Upper lobe of left lung (tissue), 6 donors: Measurements from ENCODE around the gene PIP4K2C. TPM values are rescaled to one million over a fixed set of nuclear protein-coding genes. Genes with fewer than 3 reads are reported as not detected.
A peak's percentile ranks its signal among the peaks of the same experiment; 100 is the strongest.
"Not testable (repeated sequence)": the region's sequence is repeated elsewhere in the genome, so short reads cannot be mapped to it uniquely, and the experiment has no call there.

Source experiments
- ATAC-seq, 2 donors: fragments of 200-7000 bp; cut with Tn5 transposase; one replicate each; pipeline ENCODE4 v1.9.1; 2022; ENCODE audit warnings: mild to moderate bottlenecking in 2 of 2, moderate library complexity in 2 of 2; ENCODE audit not compliant: low FRiP score in 2 of 2
- DNase-seq, 2 donors: peaks; one replicate each; pipeline ENCODE4 v3.0.0-alpha.2; 2019 to 2020
- H3K27ac ChIP-seq, 4 donors: fragments of 200-600 bp; sonication (generic); one replicate each; pipeline ENCODE4 v1.5.1; 2016 to 2019
- H3K27me3 ChIP-seq, 4 donors: fragments of 200-600 bp; sonication (generic); one replicate each; pipeline ENCODE4 v1.5.1; 2017 to 2019
- H3K36me3 ChIP-seq, 4 donors: fragments of 200-600 bp; sonication (generic); one replicate each; pipeline ENCODE4 v1.5.1; 2016 to 2019
- H3K4me1 ChIP-seq, 4 donors: fragments of 200-600 bp; sonication (generic); one replicate each; pipeline ENCODE4 v1.5.1; 2018 to 2019
- H3K4me3 ChIP-seq, 4 donors: fragments of 200-600 bp; sonication (generic); one replicate each; pipeline ENCODE4 v1.5.1; 2017 to 2019; ENCODE audit warnings: mild to moderate bottlenecking in 2 of 4, moderate library complexity in 1 of 4
- H3K9me3 ChIP-seq, 4 donors: fragments of 200-600 bp; sonication (generic); one replicate each; pipeline ENCODE4 v1.5.1; 2018 to 2019
- EP300 ChIP-seq, 4 donors: sonication (generic); formaldehyde crosslinking; IDR thresholded peaks; one replicate each; pipeline ENCODE4 v1.5.1; 2017; ENCODE audit warnings: antibody characterized with exemption in 4 of 4, control low read depth in 2 of 4
- POLR2A ChIP-seq, 4 donors: fragments of 450-650 bp; IDR thresholded peaks; one replicate each; pipeline ENCODE4 v1.5.1; 2016 to 2017; ENCODE audit warnings: antibody characterized with exemption in 4 of 4, mild to moderate bottlenecking in 2 of 4
- POLR2AphosphoS5 ChIP-seq, 2 donors: sonication (generic); formaldehyde crosslinking; IDR thresholded peaks; one replicate each; pipeline ENCODE4 v1.5.1; 2017; ENCODE audit warnings: antibody characterized with exemption in 2 of 2
- WGBS, 2 donors: methylation state at CpG; one replicate each; pipeline ENCODE4 v1.1.5; 2017 to 2018; 5-methylcytosine and 5-hydroxymethylcytosine counted together
- total RNA-seq, 6 donors: library from RNA; depleted of rRNA in 4 of 6; stranded (reverse); fragments of >200 nt in 4 of 6; gene quantifications; one replicate each; pipeline versions ENCODE4 v1.1.0 to v1.2.1, GENCODE V29; 2016 to 2021
- TF ChIP-seq, protein P1 (sequence below), 6 experiments: fragments of 450-650 bp in 4 of 6; fragments of 200-600 bp in 2 of 6; sonication (generic) in 2 of 6; IDR thresholded peaks; one replicate each; pipeline ENCODE4 v1.5.1; 2016 to 2019; ENCODE audit warnings: antibody characterized with exemption in 6 of 6
- donor health status: DM: no; HTN: no; CAD: no; lungs with moderate emphysema.
- donor health status: DM: no; HTN: yes; CAD: no; lungs with severe emphysema.

PIP4K2C gene
- total RNA-seq, 6 donors from 2014 or later, result 13.4 to 56.7 (median 30.7) TPM

DNA sequence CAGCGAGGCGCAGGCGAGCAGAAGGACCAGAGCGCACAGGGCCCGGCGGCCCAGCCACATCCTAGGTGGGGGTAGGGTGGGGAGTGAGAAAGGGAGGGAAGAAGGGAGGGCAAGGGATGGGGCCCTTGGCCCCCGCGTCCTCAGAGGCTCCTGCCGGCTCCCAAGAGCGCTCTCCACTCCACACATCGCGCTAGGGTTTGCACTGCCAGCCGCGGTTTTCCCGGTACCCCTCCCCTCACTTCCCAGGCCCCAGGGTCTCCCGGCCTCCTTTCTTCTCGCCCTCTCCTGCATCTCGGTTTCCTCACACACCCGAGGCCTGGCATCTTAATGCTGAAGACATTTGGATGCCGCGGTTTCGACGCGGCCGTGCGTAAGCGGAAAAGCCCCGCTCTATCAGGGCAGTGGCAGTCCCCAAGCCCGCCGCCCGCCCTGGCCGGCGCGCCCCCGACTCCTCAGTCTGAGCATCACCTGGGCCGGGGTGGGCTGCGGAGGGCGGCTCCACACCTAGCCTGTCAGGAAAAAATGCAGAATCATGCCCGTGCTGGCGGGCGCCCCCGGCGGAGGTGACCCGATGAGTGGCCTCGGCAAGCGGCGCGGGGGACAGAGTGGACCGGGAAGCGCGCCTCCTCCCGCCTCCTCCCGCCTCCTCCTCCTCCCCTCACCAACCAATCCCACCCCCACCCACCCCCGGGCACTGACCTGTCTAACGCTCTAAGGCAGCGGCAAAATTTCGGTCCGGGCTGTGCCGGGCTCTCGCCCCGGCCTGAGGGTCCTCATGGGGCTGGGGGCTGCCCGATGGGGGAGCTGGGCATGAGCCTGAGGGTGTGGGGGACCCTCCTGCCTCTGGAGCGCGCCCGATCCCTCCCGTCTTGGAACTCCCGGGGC, 41.3 kb downstream of the PIP4K2C start:
- peak in 1 of 2 donors; percentile 88 for DNase-seq

DNA sequence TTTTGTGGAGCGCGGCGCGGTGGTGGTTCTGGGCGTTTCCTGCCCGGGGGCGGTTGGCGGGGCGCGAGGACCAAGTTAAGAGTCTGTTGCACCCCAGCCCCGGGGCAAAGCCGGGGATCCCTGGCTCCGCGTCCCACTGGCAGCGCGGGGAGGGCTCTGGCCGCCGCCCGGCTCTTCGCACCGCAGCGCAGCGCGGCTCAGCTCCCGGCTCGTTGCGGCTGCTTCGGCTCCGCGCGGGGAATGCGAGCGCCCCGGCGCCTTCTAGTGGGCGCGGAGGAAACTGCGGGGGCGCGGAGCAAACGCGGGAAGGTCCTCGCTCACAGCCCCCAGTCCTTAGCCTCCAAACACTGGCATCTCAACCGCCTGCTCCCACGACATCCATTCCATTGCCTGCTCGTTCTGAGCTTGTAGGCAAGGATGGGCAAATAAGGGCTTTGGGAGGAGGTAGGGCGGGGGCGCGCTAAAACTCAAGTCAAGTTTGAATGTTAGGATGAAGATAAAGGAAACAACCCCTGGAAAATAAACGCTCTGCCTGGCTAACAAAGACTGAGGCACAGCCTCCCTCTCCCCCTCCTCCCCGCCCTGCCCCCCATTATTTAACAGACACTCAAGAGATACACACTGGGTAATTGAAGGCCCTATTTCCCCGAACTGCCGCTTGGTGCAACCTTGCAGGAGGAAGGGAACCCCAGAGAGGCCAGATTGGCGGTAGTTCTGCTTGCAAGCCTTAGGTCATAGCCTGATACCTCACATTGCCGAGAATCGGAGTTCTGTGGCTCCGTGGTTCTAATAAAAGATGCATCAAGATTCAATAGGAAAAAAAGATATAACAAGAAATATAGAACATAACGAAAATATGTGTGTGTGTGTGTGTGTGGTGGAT, 42.2 kb downstream of the PIP4K2C start, which contains the start of gene B4GALNT1:
Gene B4GALNT1 (minus strand): TSS at position 244 of the 883 bp plus-strand sequence. CDS start 1,069 bp downstream, outside the sequence.
- H3K36me3 ChIP-seq, result no peaks in the 10 kb centered on the region
- DNase-seq (peak; percentile 60 to 94), ATAC-seq (peak; percentile 85 to 97)
- 5 to 9% methylated on average over 15 to 26 of the region's 58 CpGs for WGBS, 2 donors
- peaks cover 0 to 34% (median 17%) of the 10 kb centered on the region in 4 donors for H3K27me3 ChIP-seq
- H3K4me1 ChIP-seq, result peaks cover 18 to 22% (median 20%) of the 10 kb centered on the region in 4 donors
- no peak within 1 kb of the TSS for H3K27ac ChIP-seq
- H3K4me3 ChIP-seq, result peak within 1 kb of the TSS; percentile 39 to 56 (median 48)
- TF ChIP-seq, protein P1, sequence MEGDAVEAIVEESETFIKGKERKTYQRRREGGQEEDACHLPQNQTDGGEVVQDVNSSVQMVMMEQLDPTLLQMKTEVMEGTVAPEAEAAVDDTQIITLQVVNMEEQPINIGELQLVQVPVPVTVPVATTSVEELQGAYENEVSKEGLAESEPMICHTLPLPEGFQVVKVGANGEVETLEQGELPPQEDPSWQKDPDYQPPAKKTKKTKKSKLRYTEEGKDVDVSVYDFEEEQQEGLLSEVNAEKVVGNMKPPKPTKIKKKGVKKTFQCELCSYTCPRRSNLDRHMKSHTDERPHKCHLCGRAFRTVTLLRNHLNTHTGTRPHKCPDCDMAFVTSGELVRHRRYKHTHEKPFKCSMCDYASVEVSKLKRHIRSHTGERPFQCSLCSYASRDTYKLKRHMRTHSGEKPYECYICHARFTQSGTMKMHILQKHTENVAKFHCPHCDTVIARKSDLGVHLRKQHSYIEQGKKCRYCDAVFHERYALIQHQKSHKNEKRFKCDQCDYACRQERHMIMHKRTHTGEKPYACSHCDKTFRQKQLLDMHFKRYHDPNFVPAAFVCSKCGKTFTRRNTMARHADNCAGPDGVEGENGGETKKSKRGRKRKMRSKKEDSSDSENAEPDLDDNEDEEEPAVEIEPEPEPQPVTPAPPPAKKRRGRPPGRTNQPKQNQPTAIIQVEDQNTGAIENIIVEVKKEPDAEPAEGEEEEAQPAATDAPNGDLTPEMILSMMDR (IDR thresholded peaks at IDR 0.05), result peak; percentile 86 to 94 (median 91)
- TF ChIP-seq EP300 (IDR thresholded peaks at IDR 0.05), result no peak
- no peaks in the 10 kb centered on the region for H3K9me3 ChIP-seq

More for the DNA sequence above, 41.3 kb downstream of the PIP4K2C start:
- ATAC-seq, result peak in 1 of 2 donors; percentile 63
- H3K27me3 ChIP-seq, result peaks cover 0 to 43% (median 17%) of the 10 kb centered on the region in 4 donors
- H3K27ac ChIP-seq, result no peak overlapping the region
- 3 to 4% methylated on average over 23 to 52 of the region's 67 CpGs for WGBS, 2 donors
- peak overlapping the region; percentile 39 to 56 (median 48) for H3K4me3 ChIP-seq
- no peak for TF ChIP-seq POLR2A (IDR thresholded peaks at IDR 0.05)
- TF ChIP-seq POLR2AphosphoS5 (IDR thresholded peaks at IDR 0.05), result no peak
- TF ChIP-seq, protein P1 (IDR thresholded peaks at IDR 0.05), result no peak
- TF ChIP-seq EP300 (IDR thresholded peaks at IDR 0.05), result no peak
- H3K36me3 ChIP-seq, result no peaks in the 10 kb centered on the region
- no peaks in the 10 kb centered on the region for H3K9me3 ChIP-seq
- peaks cover 21 to 31% (median 28%) of the 10 kb centered on the region in 4 donors for H3K4me1 ChIP-seq

DNA sequence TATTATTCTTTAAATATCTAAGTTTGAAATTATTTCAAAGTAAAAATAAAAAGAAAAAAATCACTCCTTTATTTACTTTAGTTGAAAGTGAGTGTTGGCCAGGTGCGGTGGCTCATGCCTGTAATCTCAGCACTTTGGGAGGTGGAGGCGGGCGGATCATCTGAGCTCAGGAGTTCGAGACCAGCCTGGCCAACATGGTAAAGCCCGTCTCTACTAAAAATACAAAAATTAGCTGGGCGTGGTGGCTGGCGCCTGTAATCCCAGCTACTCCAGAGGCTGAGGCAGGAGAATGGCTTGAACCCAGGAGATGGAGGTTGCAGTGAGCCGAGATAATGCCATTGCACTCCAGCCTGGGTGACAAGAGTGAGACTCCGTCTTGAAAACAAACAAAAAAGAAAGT, 45.7 kb downstream of the PIP4K2C start:
- DNase-seq, H3K4me3 ChIP-seq, H3K9me3 ChIP-seq, ATAC-seq, H3K36me3 ChIP-seq, H3K27ac ChIP-seq: not testable (repeated sequence)
- Histone ChIP-seq H3K4me1 (peaks cover 17 to 19% (median 19%) of the 10 kb centered on the region in 4 donors), H3K27me3 (peaks cover 0 to 16% (median 10%) of the 10 kb centered on the region in 4 donors)
- 79 to 84% methylated on average over 9 of the region's 9 CpGs for WGBS, 2 donors

DNA sequence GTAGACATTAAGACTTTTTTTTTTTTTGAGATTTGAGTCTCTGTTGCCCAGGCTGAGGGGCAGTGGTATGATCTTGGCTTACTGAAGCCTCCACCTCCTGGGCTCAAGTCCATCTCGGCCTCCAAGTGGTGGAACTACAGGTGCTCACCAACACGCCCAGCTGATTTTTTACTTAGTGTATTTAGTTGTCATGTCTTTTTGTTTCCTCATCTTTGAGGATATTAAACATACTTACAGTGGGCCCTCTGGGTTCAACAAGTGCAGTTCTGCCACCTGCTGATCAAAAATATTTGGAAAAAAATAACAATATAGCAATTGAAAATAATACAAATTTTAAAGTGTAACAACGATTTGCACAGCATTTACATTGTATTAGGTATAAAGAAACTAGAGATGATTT, 46.4 kb downstream of the PIP4K2C start:
- Histone ChIP-seq H3K27ac (no peak overlapping the region), H3K27me3 (peaks cover 0 to 10% (median 5%) of the 10 kb centered on the region in 4 donors), H3K9me3 (no peaks in the 10 kb centered on the region), H3K4me3 (no peak overlapping the region), H3K4me1 (peaks cover 11 to 12% (median 12%) of the 10 kb centered on the region in 4 donors), H3K36me3 (no peaks in the 10 kb centered on the region)
- ATAC-seq (no peak), DNase-seq (no peak)
- 54 to 62% methylated on average over 3 of the region's 3 CpGs for WGBS, 2 donors
- no peak for TF ChIP-seq POLR2AphosphoS5 (IDR thresholded peaks at IDR 0.05)

DNA sequence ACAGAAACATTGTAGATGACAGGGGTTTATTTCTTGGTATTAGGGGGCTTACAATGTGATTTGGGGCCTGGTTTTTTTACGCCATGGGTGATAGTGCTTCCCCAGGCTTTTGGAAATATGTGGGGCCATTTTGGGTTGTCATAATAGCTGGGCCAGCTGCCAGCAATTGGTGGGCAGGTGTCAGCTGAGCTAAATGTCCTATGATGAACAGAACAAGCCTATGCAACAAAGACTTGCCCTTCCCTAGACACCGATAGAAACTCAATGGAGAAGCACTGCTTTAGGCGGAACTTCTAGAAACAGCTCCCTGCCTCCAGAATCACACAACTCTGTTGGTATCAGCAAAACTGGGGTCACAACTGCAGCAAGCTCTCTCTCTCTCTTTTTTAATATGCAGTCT, 47.1 kb downstream of the PIP4K2C start:
- no peaks in the 10 kb centered on the region for H3K36me3 ChIP-seq
- ATAC-seq, result no peak
- no peak for DNase-seq
- H3K27me3 ChIP-seq, result peaks cover 0 to 5% (median 0%) of the 10 kb centered on the region in 4 donors
- H3K4me1 ChIP-seq, result peaks cover 4 to 5% (median 5%) of the 10 kb centered on the region in 4 donors
- H3K9me3 ChIP-seq, result no peaks in the 10 kb centered on the region
- no peak overlapping the region for H3K27ac ChIP-seq
- TF ChIP-seq, protein P1 (IDR thresholded peaks at IDR 0.05), result no peak
- no peak for TF ChIP-seq POLR2A (IDR thresholded peaks at IDR 0.05)
- no peak for TF ChIP-seq POLR2AphosphoS5 (IDR thresholded peaks at IDR 0.05)
- no peak for TF ChIP-seq EP300 (IDR thresholded peaks at IDR 0.05)
- 88 to 97% methylated on average over 3 of the region's 3 CpGs for WGBS, 2 donors
- no peak overlapping the region for H3K4me3 ChIP-seq
